Loucy (cell line): ENCODE measurements around the gene TMEM245.

Experiments
- H2AFZ ChIP-seq: fragments of 200-600 bp; sonication (generic); 2 replicates; pipeline ENCODE4 v1.6.0; 2016; ENCODE audit warnings: antibody characterized with exemption, mild to moderate bottlenecking, low read length, moderate library complexity
- H3F3A ChIP-seq: fragments of 200-600 bp; 2 replicates; pipeline ENCODE4 v1.6.0; 2016; ENCODE audit warnings: antibody characterized with exemption, low read depth, mild to moderate bottlenecking
- H3K27me3 ChIP-seq: fragments of 200-600 bp; sonication (generic); 2 replicates; pipeline ENCODE4 v1.6.1; 2014; ENCODE audit warnings: low read length, mild to moderate bottlenecking; ENCODE audit not compliant: insufficient read depth, poor library complexity, severe bottlenecking
- H3K36me3 ChIP-seq: fragments of 200-600 bp; sonication (generic); 2 replicates; pipeline ENCODE4 v1.6.1; 2016; ENCODE audit warnings: low read length; ENCODE audit not compliant: insufficient read depth
- H3K4me1 ChIP-seq: fragments of 200-600 bp; sonication (generic); 2 replicates; pipeline ENCODE4 v1.5.1; 2014; ENCODE audit warnings: low read length, mild to moderate bottlenecking; ENCODE audit not compliant: insufficient read depth, poor library complexity, severe bottlenecking
- H3K4me2 ChIP-seq: fragments of 200-600 bp; sonication (generic); 2 replicates; pipeline ENCODE4 v1.6.0; 2014; ENCODE audit warnings: antibody characterized with exemption, low read length, low read depth, mild to moderate bottlenecking; ENCODE audit not compliant: poor library complexity, severe bottlenecking
- H3K4me3 ChIP-seq: fragments of 200-600 bp; sonication (generic); 2 replicates; pipeline ENCODE4 v1.5.1; 2014; ENCODE audit warnings: low read length, mild to moderate bottlenecking, mixed read lengths; ENCODE audit not compliant: poor library complexity, severe bottlenecking
- H3K79me2 ChIP-seq: fragments of 200-600 bp; sonication (generic); 2 replicates; pipeline ENCODE4 v1.6.1; 2014; ENCODE audit warnings: low read length; ENCODE audit not compliant: insufficient read depth
- H3K9ac ChIP-seq: fragments of 200-600 bp; sonication (generic); 2 replicates; pipeline ENCODE4 v1.6.0; 2014; ENCODE audit warnings: mild to moderate bottlenecking, low read depth, low read length, moderate library complexity; ENCODE audit not compliant: poor library complexity, severe bottlenecking
- H3K9me2 ChIP-seq: fragments of 200-600 bp; sonication (generic); replicated peaks from 2 replicates; pipeline ENCODE4 v1.6.1; 2016; ENCODE audit warnings: low read depth, low read length, mixed read lengths
- H3K9me3 ChIP-seq: fragments of 200-600 bp; sonication (generic); 2 replicates; pipeline ENCODE4 v1.6.1; 2014; ENCODE audit warnings: mild to moderate bottlenecking, antibody characterized with exemption, low read length, low read depth; ENCODE audit not compliant: insufficient read depth
- H4K20me1 ChIP-seq: fragments of 200-600 bp; sonication (generic); 2 replicates; pipeline ENCODE4 v1.6.0; 2014; ENCODE audit warnings: antibody characterized with exemption, low read length, mild to moderate bottlenecking; ENCODE audit not compliant: insufficient read depth, poor library complexity, severe bottlenecking
- CTCF ChIP-seq: fragments of 200-600 bp; sonication (generic); conservative IDR thresholded peaks from 2 replicates; pipeline ENCODE4 v1.5.1; 2014; ENCODE audit warnings: mild to moderate bottlenecking, antibody characterized with exemption, low read length
- EZH2phosphoT487 ChIP-seq: fragments of 200-600 bp; IDR thresholded peaks from 2 replicates; pipeline ENCODE4 v1.6.1; 2018; ENCODE audit warnings: antibody characterized with exemption, mild to moderate bottlenecking, moderate library complexity, borderline replicate concordance

Gene TMEM245

GRCh38 chr9:109094268-109094667, 25.5 kb downstream of the TMEM245 start:
- H3K9me3 ChIP-seq, result no peaks in the 10 kb centered on the region
- no peak overlapping the region for H3K4me2 ChIP-seq
- no peak overlapping the region for H2AFZ ChIP-seq
- H3F3A ChIP-seq, result no peaks in the 10 kb centered on the region
- H3K9ac ChIP-seq, result no peak overlapping the region
- peaks cover 34% of the 10 kb centered on the region for H4K20me1 ChIP-seq
- peaks cover 68% of the 10 kb centered on the region for H3K36me3 ChIP-seq
- peaks cover 70% of the 10 kb centered on the region for H3K79me2 ChIP-seq
- peaks cover 13% of the 10 kb centered on the region for H3K4me1 ChIP-seq
- no peaks in the 10 kb centered on the region for H3K27me3 ChIP-seq
- no peak overlapping the region for H3K4me3 ChIP-seq
- TF ChIP-seq CTCF, result no peak
- TF ChIP-seq EZH2phosphoT487, result no peak
- no peaks in the 10 kb centered on the region for H3K9me2 ChIP-seq

GRCh38 chr9:109092587-109092986, 27.2 kb downstream of the TMEM245 start:
- Histone ChIP-seq H2AFZ (no peak overlapping the region), H3K9ac (no peak overlapping the region), H3F3A (no peaks in the 10 kb centered on the region), H3K4me1 (no peaks in the 10 kb centered on the region), H3K4me3 (no peak overlapping the region), H3K4me2 (no peak overlapping the region), H4K20me1 (peaks cover 25% of the 10 kb centered on the region), H3K9me3 (no peaks in the 10 kb centered on the region), H3K36me3 (peaks cover 85% of the 10 kb centered on the region), H3K79me2 (peaks cover 53% of the 10 kb centered on the region), H3K9me2 (no peaks in the 10 kb centered on the region), H3K27me3 (no peaks in the 10 kb centered on the region)
- TF ChIP-seq EZH2phosphoT487 (no peak), CTCF (no peak)

GRCh38 chr9:109092051-109092580, 27.6 kb downstream of the TMEM245 start:
- H3K4me2 ChIP-seq, result no peak overlapping the region
- peaks cover 49% of the 10 kb centered on the region for H3K79me2 ChIP-seq
- peaks cover 21% of the 10 kb centered on the region for H4K20me1 ChIP-seq
- H3K36me3 ChIP-seq, result peaks cover 87% of the 10 kb centered on the region
- no peaks in the 10 kb centered on the region for H3K9me3 ChIP-seq
- H2AFZ ChIP-seq, result no peak overlapping the region
- H3F3A ChIP-seq, result no peaks in the 10 kb centered on the region
- no peaks in the 10 kb centered on the region for H3K27me3 ChIP-seq
- TF ChIP-seq CTCF, result no peak
- TF ChIP-seq EZH2phosphoT487, result no peak
- H3K9me2 ChIP-seq, result no peaks in the 10 kb centered on the region
- H3K4me3 ChIP-seq, result no peak overlapping the region
- no peaks in the 10 kb centered on the region for H3K4me1 ChIP-seq
- H3K9ac ChIP-seq, result no peak overlapping the region
